Mucosa of stomach (tissue), 1 donor: ENCODE results near the gene AGAP2.
"Not testable (repeated sequence)": the region's sequence is repeated elsewhere in the genome, so short reads cannot be mapped to it uniquely, and the experiment has no call there.

Source experiments
- H3K27me3 ChIP-seq: one replicate; pipeline ENCODE4 v1.7.0; 2013; ENCODE audit warnings: mild to moderate bottlenecking, low read length; ENCODE audit not compliant: control insufficient read depth, insufficient read depth
- H3K36me3 ChIP-seq: one replicate; pipeline ENCODE4 v1.7.0; 2013; ENCODE audit warnings: low read length; ENCODE audit not compliant: control insufficient read depth, insufficient read depth
- H3K4me1 ChIP-seq: one replicate; pipeline ENCODE4 v1.7.0; 2013; ENCODE audit warnings: mild to moderate bottlenecking, low read length; ENCODE audit not compliant: control insufficient read depth, insufficient read depth
- H3K4me3 ChIP-seq: one replicate; pipeline ENCODE4 v1.7.0; 2013; ENCODE audit warnings: low read length
- H3K9ac ChIP-seq: one replicate; pipeline ENCODE4 v1.7.0; 2013; ENCODE audit warnings: mild to moderate bottlenecking, low read length, moderate library complexity
- H3K9me3 ChIP-seq: one replicate; pipeline ENCODE4 v1.7.0; 2013; ENCODE audit warnings: mild to moderate bottlenecking, low read length, moderate library complexity; ENCODE audit not compliant: control insufficient read depth
- donor health status: Pancreatic carcinoma.

Gene AGAP2

GRCh38 chr12:57729321-57729844 lies 9.2 kb downstream of the AGAP2 start:
- Histone ChIP-seq H3K9me3 (no peaks in the 10 kb centered on the region), H3K27me3 (peaks cover 52% of the 10 kb centered on the region), H3K4me3 (no peak overlapping the region), H3K36me3 (no peaks in the 10 kb centered on the region), H3K4me1 (peaks cover 13% of the 10 kb centered on the region), H3K9ac (no peak overlapping the region)

- Histone ChIP-seq H3K4me1 (peaks cover 13% of the 10 kb centered on the region), H3K4me3 (no peak overlapping the region), H3K36me3 (no peaks in the 10 kb centered on the region), H3K27me3 (peaks cover 37% of the 10 kb centered on the region), H3K9me3 (no peaks in the 10 kb centered on the region), H3K9ac (no peak overlapping the region)
Observed at GRCh38 chr12:57727758-57728395, 10.7 kb downstream of the AGAP2 start.

- H3K9ac ChIP-seq = peak overlapping the region; percentile 74
- peaks cover 13% of the 10 kb centered on the region for H3K4me1 ChIP-seq
- H3K27me3 ChIP-seq = peaks cover 30% of the 10 kb centered on the region
- H3K36me3 ChIP-seq = no peaks in the 10 kb centered on the region
- peak overlapping the region; percentile 19 for H3K4me3 ChIP-seq
- no peaks in the 10 kb centered on the region for H3K9me3 ChIP-seq
Observed at GRCh38 chr12:57726884-57727757, 11.4 kb downstream of the AGAP2 start.

DNA sequence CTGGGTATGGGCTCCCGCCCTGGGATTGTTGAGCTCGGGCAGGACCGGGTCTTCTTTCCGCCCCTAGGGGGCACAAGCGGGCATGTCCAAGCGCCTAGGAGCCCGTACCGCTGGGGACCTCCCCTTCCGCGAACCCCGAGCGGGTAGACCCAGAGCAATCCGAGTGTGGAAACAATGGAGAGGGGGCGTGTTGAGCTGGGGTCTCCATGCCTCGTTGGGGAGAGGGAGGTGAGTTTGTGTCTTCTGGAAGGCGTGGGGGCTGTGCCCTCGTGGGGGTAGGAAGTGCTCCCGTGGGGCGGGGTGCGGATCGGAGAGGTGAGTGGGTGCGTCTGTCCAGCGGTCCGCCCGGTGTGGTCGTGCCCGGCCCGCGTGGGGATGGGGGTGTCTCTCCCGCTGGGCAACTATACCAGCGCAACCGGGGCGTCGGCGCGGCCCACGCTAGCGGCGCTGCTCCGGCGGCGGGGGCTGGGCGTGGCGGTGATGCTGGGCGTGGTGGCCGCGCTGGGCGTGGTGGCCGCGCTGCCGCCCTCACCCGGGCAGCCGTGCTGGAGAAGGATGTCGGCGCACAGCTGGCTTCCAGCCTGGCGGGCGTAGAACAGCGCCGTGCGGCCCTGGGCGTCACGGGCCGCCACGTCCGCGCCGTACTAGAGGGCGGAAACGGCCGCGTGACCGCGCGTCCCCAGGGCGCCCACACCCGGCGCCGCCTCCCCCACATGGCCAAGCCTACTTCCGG lies 12.2 kb downstream of the AGAP2 start:
- H3K9ac ChIP-seq = peak overlapping the region; percentile 74
- H3K4me3 ChIP-seq = peak overlapping the region; percentile 50
- no peaks in the 10 kb centered on the region for H3K36me3 ChIP-seq
- no peaks in the 10 kb centered on the region for H3K9me3 ChIP-seq
- peaks cover 13% of the 10 kb centered on the region for H3K4me1 ChIP-seq
- peaks cover 25% of the 10 kb centered on the region for H3K27me3 ChIP-seq

DNA sequence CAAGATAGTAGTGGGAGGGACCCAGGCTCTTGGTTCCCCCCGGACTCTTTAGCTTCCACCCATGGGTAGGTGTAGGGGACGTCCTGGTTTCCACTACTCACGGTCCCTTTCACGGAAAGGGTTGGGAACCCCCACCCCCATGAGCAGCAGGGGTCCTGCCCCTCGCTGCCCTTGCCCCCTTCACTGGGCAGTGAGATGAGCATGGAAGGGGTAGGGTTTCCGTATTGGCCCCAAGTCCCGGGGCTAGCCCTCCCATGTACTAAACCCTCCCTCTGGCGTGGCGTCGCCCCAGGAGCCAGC lies 12.7 kb downstream of the AGAP2 start:
- Histone ChIP-seq H3K9ac (peak overlapping the region; percentile 74), H3K4me3 (peak overlapping the region; percentile 50), H3K27me3 (peaks cover 25% of the 10 kb centered on the region), H3K9me3 (no peaks in the 10 kb centered on the region), H3K36me3 (no peaks in the 10 kb centered on the region), H3K4me1 (peaks cover 13% of the 10 kb centered on the region)

GRCh38 chr12:57724936-57725740 lies 13.4 kb downstream of the AGAP2 start:
- Histone ChIP-seq H3K36me3 (peaks cover 5% of the 10 kb centered on the region), H3K9me3 (no peaks in the 10 kb centered on the region), H3K27me3 (peaks cover 25% of the 10 kb centered on the region), H3K4me3 (no peak overlapping the region), H3K9ac (no peak overlapping the region), H3K4me1 (peaks cover 13% of the 10 kb centered on the region)

- Histone ChIP-seq H3K4me1 (peaks cover 13% of the 10 kb centered on the region), H3K9me3 (no peaks in the 10 kb centered on the region), H3K4me3 (no peak overlapping the region), H3K36me3 (peaks cover 6% of the 10 kb centered on the region), H3K9ac (no peak overlapping the region), H3K27me3 (peaks cover 25% of the 10 kb centered on the region)
Observed at GRCh38 chr12:57724003-57724935, 14.3 kb downstream of the AGAP2 start.

DNA sequence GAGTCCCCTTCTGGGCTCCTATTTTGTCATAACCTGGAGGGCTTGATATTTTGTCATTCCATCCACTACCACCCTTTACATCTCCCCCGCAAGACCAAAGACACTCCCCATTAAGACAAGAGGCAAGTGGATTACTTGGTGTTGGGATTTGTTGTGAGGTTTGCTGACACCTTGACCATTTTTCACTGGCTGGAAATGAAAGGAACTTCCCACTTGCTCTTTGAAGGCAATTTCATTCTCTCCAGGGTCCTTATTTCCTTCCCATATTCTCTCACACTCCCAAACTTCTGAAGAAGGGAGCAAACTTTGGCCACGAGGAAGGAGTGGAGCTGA lies 14.9 kb downstream of the AGAP2 start:
- Histone ChIP-seq H3K4me1 (peaks cover 13% of the 10 kb centered on the region), H3K4me3 (no peak overlapping the region), H3K27me3 (peaks cover 25% of the 10 kb centered on the region), H3K9me3 (no peaks in the 10 kb centered on the region), H3K36me3 (peaks cover 12% of the 10 kb centered on the region), H3K9ac (no peak overlapping the region)

- Histone ChIP-seq H3K9ac (no peak overlapping the region), H3K9me3 (no peaks in the 10 kb centered on the region), H3K27me3 (peaks cover 21% of the 10 kb centered on the region), H3K36me3 (peaks cover 12% of the 10 kb centered on the region), H3K4me1 (peaks cover 13% of the 10 kb centered on the region), H3K4me3 (no peak overlapping the region)
Observed at GRCh38 chr12:57722716-57723629, 15.6 kb downstream of the AGAP2 start.

- Histone ChIP-seq H3K27me3 (peaks cover 11% of the 10 kb centered on the region), H3K36me3 (peaks cover 14% of the 10 kb centered on the region), H3K4me1 (peaks cover 10% of the 10 kb centered on the region)
- not testable (repeated sequence) for H3K9ac ChIP-seq, H3K4me3 ChIP-seq, H3K9me3 ChIP-seq
Observed at GRCh38 chr12:57721846-57722608, 16.5 kb downstream of the AGAP2 start.
